ENCODE results near the gene LNX2.

LNX2 gene

DNA sequence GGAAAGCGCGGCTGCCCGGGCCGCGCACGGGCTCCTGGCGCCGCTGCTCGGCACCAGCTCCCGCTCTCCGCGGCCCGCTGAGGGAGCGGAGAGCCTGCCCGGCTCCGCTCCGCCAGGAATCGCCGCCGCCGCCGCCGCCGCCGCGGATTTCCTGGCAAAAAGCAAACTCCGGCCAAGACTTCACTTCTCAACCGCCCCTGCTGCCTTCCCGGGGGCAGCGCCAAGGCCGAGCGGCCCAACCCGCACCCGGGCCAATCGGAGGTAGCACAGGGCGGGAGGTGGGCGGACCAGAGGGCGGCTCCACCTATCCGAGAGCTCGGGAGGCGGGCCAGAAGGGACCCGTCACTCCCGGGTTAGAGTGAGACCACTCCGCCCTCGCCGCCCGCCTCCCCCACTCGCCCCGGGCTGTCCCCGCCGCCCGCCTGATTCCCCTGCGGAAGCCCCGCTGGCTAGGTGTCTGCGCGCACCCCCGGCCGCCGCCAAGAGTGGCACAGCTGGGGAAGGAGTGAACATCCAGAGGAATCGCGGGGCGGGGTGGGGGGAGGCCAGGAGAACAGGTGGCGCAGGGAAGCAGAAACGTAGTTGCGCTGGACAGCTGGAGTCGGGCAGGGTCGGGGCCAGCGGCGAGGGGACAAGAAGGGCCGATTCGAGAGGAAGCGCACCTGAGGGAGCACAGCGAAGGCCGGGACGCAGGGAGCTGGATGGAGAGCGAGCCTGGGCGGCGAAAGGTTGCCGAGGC, at the start of gene LNX2:
TSS of gene LNX2 (minus strand) at position 153 of the 739 bp plus-strand sequence. CDS start 38,826 bp downstream, outside the sequence.
- H3K4me1 ChIP-seq (ENCODE audit: control insufficient read depth, low read depth, low read length) = peaks cover 21% of the 10 kb centered on the region

GRCh38 chr13:27667946-27668345, 47.6 kb upstream of the LNX2 start:
- Histone ChIP-seq H3K4me3 (ENCODE audit: low read length) (no peak overlapping the region), H3K27me3 (ENCODE audit: control insufficient read depth, insufficient read depth, low read length) (no peaks in the 10 kb centered on the region), H3K9me3 (ENCODE audit: control insufficient read depth, low read depth, low read length) (no peaks in the 10 kb centered on the region), H3K4me1 (ENCODE audit: control insufficient read depth, low read depth, low read length) (peaks cover 5% of the 10 kb centered on the region), H3K9ac (ENCODE audit: low read length) (no peak overlapping the region), H3K27ac (ENCODE audit: low read length) (no peak overlapping the region), H3K36me3 (ENCODE audit: control insufficient read depth, low read depth, low read length) (peaks cover 5% of the 10 kb centered on the region)

More for the DNA sequence above, at the start of gene LNX2:
- Histone ChIP-seq H3K4me3 (ENCODE audit: low read length) (peak within 1 kb of the TSS; percentile 97), H3K9ac (ENCODE audit: low read length) (peak within 1 kb of the TSS; percentile 93), H3K9me3 (ENCODE audit: control insufficient read depth, low read depth, low read length) (no peaks in the 10 kb centered on the region), H3K27ac (ENCODE audit: low read length) (peak within 1 kb of the TSS; percentile 16), H3K27me3 (ENCODE audit: control insufficient read depth, insufficient read depth, low read length) (peaks cover 13% of the 10 kb centered on the region), H3K36me3 (ENCODE audit: control insufficient read depth, low read depth, low read length) (peaks cover 15% of the 10 kb centered on the region)

- Histone ChIP-seq H3K27ac (ENCODE audit: low read length) (no peak overlapping the region), H3K4me3 (ENCODE audit: low read length) (no peak overlapping the region), H3K27me3 (ENCODE audit: control insufficient read depth, insufficient read depth, low read length) (no peaks in the 10 kb centered on the region), H3K9ac (ENCODE audit: low read length) (no peak overlapping the region), H3K9me3 (ENCODE audit: control insufficient read depth, low read depth, low read length) (no peaks in the 10 kb centered on the region), H3K36me3 (ENCODE audit: control insufficient read depth, low read depth, low read length) (peaks cover 5% of the 10 kb centered on the region), H3K4me1 (ENCODE audit: control insufficient read depth, low read depth, low read length) (peaks cover 5% of the 10 kb centered on the region)
Observed at GRCh38 chr13:27666951-27667350, 46.6 kb upstream of the LNX2 start.

DNA sequence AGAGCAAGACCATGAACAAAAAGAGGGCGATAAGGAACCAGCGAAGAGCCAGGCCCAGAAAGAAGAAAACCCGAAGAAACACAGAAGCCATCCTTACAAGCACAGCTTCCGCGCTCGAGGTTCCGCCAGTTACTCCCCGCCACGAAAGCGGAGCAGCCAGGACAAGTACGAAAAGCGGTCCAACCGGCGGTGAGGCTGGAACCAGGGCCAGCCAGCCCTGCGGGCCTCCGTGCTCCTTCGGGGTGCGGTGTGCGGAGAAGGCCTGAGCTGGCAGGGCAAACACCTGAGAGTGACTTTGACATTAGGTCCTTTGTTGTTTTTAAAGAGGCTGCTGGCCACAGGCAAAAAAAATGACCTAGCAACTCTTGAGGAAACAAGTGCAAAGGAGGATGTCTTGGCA, 45.4 kb upstream of the LNX2 start:
- H3K9me3 ChIP-seq (ENCODE audit: control insufficient read depth, low read depth, low read length) = no peaks in the 10 kb centered on the region
- H3K36me3 ChIP-seq (ENCODE audit: control insufficient read depth, low read depth, low read length) = peaks cover 5% of the 10 kb centered on the region
- H3K27me3 ChIP-seq (ENCODE audit: control insufficient read depth, insufficient read depth, low read length) = no peaks in the 10 kb centered on the region
- no peak overlapping the region for H3K9ac ChIP-seq (ENCODE audit: low read length)
- H3K4me1 ChIP-seq (ENCODE audit: control insufficient read depth, low read depth, low read length) = peaks cover 5% of the 10 kb centered on the region
- H3K4me3 ChIP-seq (ENCODE audit: low read length) = no peak overlapping the region
- no peak overlapping the region for H3K27ac ChIP-seq (ENCODE audit: low read length)

GRCh38 chr13:27665333-27665732, 45.0 kb upstream of the LNX2 start:
- Histone ChIP-seq H3K36me3 (ENCODE audit: control insufficient read depth, low read depth, low read length) (peaks cover 5% of the 10 kb centered on the region), H3K4me1 (ENCODE audit: control insufficient read depth, low read depth, low read length) (peaks cover 5% of the 10 kb centered on the region), H3K27me3 (ENCODE audit: control insufficient read depth, insufficient read depth, low read length) (no peaks in the 10 kb centered on the region), H3K9ac (ENCODE audit: low read length) (no peak overlapping the region), H3K9me3 (ENCODE audit: control insufficient read depth, low read depth, low read length) (no peaks in the 10 kb centered on the region), H3K27ac (ENCODE audit: low read length) (no peak overlapping the region), H3K4me3 (ENCODE audit: low read length) (no peak overlapping the region)

DNA sequence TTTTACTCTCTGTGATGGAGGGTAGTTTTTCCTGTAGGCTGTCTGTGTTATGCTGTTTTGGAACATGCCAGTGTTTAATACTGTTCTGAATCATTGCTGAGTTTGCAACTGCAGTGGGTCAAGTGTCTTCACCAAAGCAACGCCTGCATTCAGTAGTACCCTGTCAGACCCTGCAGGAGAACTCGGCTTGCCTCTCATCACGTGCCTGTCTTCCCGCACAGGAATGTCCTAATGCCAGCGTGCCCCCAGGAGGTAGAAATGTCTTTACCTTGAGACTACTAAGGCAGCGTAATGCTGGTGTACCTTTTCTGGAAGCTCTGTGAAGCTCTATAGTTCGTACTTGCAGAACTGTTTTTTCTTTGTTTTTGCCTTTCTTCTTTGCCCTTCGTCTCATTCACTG, 43.6 kb upstream of the LNX2 start:
- Histone ChIP-seq H3K9me3 (ENCODE audit: control insufficient read depth, low read depth, low read length) (no peaks in the 10 kb centered on the region), H3K9ac (ENCODE audit: low read length) (no peak overlapping the region), H3K4me3 (ENCODE audit: low read length) (no peak overlapping the region), H3K27ac (ENCODE audit: low read length) (no peak overlapping the region), H3K36me3 (ENCODE audit: control insufficient read depth, low read depth, low read length) (peaks cover 5% of the 10 kb centered on the region), H3K4me1 (ENCODE audit: control insufficient read depth, low read depth, low read length) (peaks cover 5% of the 10 kb centered on the region), H3K27me3 (ENCODE audit: control insufficient read depth, insufficient read depth, low read length) (no peaks in the 10 kb centered on the region)

DNA sequence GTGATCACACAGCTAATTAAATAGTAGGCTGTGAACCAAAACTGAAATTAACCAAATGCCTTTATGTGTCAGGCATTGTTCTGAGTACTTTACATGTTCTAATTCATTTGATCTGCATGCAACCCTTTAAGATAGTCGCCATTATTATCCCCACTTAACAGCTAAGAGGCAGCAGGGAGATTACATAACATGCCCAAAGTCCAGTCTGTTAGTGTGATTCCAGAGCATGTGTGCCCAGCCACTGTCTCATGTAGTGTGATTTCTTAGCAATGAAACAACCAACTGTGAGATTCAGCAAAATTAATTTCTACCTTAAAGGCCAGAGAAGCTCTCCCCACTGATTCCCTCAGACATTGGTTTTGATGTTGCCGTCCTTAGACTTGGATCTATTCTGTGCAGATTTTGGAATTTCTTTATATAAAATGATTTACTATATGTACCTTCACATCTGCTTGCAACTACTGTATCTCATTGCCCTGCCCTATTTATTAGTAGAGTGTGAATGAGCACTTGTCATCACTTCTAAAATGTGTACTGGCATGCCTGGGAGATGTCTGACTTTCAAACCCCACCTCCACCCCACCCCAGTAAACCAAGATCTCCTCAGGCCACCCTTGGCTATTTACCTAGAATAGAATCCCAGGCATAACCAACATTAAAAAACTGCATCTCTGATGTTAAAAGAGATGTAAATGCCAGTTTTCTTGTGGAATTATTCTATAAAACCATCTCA, 42.6 kb upstream of the LNX2 start:
- H3K36me3 ChIP-seq (ENCODE audit: control insufficient read depth, low read depth, low read length) = peaks cover 5% of the 10 kb centered on the region
- H3K9ac ChIP-seq (ENCODE audit: low read length) = no peak overlapping the region
- peaks cover 5% of the 10 kb centered on the region for H3K4me1 ChIP-seq (ENCODE audit: control insufficient read depth, low read depth, low read length)
- no peak overlapping the region for H3K27ac ChIP-seq (ENCODE audit: low read length)
- H3K27me3 ChIP-seq (ENCODE audit: control insufficient read depth, insufficient read depth, low read length) = no peaks in the 10 kb centered on the region
- H3K4me3 ChIP-seq (ENCODE audit: low read length) = no peak overlapping the region
- H3K9me3 ChIP-seq (ENCODE audit: control insufficient read depth, low read depth, low read length) = no peaks in the 10 kb centered on the region

- H3K9me3 ChIP-seq (ENCODE audit: control insufficient read depth, low read depth, low read length) = no peaks in the 10 kb centered on the region
- H3K27me3 ChIP-seq (ENCODE audit: control insufficient read depth, insufficient read depth, low read length) = no peaks in the 10 kb centered on the region
- H3K27ac ChIP-seq (ENCODE audit: low read length) = no peak overlapping the region
- H3K36me3 ChIP-seq (ENCODE audit: control insufficient read depth, low read depth, low read length) = no peaks in the 10 kb centered on the region
- H3K4me3 ChIP-seq (ENCODE audit: low read length) = no peak overlapping the region
- peaks cover 5% of the 10 kb centered on the region for H3K4me1 ChIP-seq (ENCODE audit: control insufficient read depth, low read depth, low read length)
- no peak overlapping the region for H3K9ac ChIP-seq (ENCODE audit: low read length)
Observed at GRCh38 chr13:27661017-27661416, 40.7 kb upstream of the LNX2 start.

- H3K36me3 ChIP-seq (ENCODE audit: control insufficient read depth, low read depth, low read length) = no peaks in the 10 kb centered on the region
- peaks cover 5% of the 10 kb centered on the region for H3K4me1 ChIP-seq (ENCODE audit: control insufficient read depth, low read depth, low read length)
- no peaks in the 10 kb centered on the region for H3K9me3 ChIP-seq (ENCODE audit: control insufficient read depth, low read depth, low read length)
- no peak overlapping the region for H3K9ac ChIP-seq (ENCODE audit: low read length)
- no peak overlapping the region for H3K27ac ChIP-seq (ENCODE audit: low read length)
- no peak overlapping the region for H3K4me3 ChIP-seq (ENCODE audit: low read length)
- no peaks in the 10 kb centered on the region for H3K27me3 ChIP-seq (ENCODE audit: control insufficient read depth, insufficient read depth, low read length)
Observed at GRCh38 chr13:27660511-27660910, 40.2 kb upstream of the LNX2 start.

DNA sequence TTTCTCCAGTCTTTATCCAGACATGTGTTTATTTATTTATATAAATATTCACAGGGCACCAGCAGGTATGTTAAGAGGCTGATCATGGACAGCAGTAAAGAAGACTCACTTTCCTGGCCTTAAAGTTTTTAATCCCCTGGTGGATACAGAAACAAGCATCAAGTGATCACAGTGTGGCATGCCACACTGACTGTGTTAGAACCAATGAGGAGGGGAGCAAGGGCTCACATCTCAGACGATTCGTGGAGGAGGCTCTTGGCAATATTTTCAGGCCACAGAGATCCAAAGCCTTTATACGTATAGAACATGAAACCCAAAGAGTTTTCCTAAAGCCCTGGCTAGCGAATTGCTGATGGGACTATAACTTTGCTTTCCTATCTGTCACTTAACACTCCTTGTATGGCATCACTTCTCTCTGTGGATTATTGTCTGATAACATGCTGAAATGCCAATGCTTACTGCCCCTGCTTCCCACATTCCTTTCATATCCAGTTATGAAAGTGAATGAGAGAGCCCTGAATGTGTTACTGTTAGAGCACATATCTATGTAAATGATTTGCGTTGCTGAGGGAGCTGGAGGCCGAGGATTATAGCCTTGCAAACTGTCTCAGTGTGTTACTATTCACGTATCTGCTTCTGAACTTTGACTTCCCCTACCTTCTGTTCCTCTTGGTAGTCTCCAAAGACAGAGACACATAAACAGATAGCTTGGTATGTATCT, 39.0 kb upstream of the LNX2 start:
- Histone ChIP-seq H3K27me3 (ENCODE audit: control insufficient read depth, insufficient read depth, low read length) (no peaks in the 10 kb centered on the region), H3K27ac (ENCODE audit: low read length) (no peak overlapping the region), H3K9ac (ENCODE audit: low read length) (no peak overlapping the region), H3K36me3 (ENCODE audit: control insufficient read depth, low read depth, low read length) (no peaks in the 10 kb centered on the region), H3K4me1 (ENCODE audit: control insufficient read depth, low read depth, low read length) (peaks cover 5% of the 10 kb centered on the region), H3K9me3 (ENCODE audit: control insufficient read depth, low read depth, low read length) (no peaks in the 10 kb centered on the region), H3K4me3 (ENCODE audit: low read length) (no peak overlapping the region)

- Histone ChIP-seq H3K27me3 (ENCODE audit: control insufficient read depth, insufficient read depth, low read length) (no peaks in the 10 kb centered on the region), H3K4me1 (ENCODE audit: control insufficient read depth, low read depth, low read length) (no peaks in the 10 kb centered on the region), H3K4me3 (ENCODE audit: low read length) (no peak overlapping the region), H3K9me3 (ENCODE audit: control insufficient read depth, low read depth, low read length) (no peaks in the 10 kb centered on the region), H3K36me3 (ENCODE audit: control insufficient read depth, low read depth, low read length) (no peaks in the 10 kb centered on the region), H3K9ac (ENCODE audit: low read length) (no peak overlapping the region), H3K27ac (ENCODE audit: low read length) (no peak overlapping the region)
Observed at GRCh38 chr13:27658546-27658945, 38.2 kb upstream of the LNX2 start.
